Neural progenitor cell (in vitro differentiated cells): ENCODE measurements around the gene TMEM117. TPM values are rescaled to one million over a fixed set of nuclear protein-coding genes. Genes with fewer than 3 reads are reported as not detected.

ENCODE experiments used
- DNase-seq: peaks from one replicate; pipeline ENCODE4 v3.0.0-alpha.2; 2016; ENCODE audit warnings: low spot score
- H2AFZ ChIP-seq: fragments of 200-600 bp; sonication (generic); replicated peaks from 2 replicates; pipeline ENCODE4 v1.6.1; 2016; ENCODE audit warnings: antibody characterized with exemption
- H3F3A ChIP-seq: fragments of 200-600 bp; sonication (generic); 2 replicates; pipeline ENCODE4 v1.6.1; 2016; ENCODE audit warnings: antibody characterized with exemption, low read depth
- H3K27ac ChIP-seq: fragments of 200-600 bp; sonication (generic); 2 replicates; pipeline ENCODE4 v1.5.1; 2016; ENCODE audit warnings: mild to moderate bottlenecking
- H3K27me3 ChIP-seq: fragments of 200-600 bp; sonication (generic); 2 replicates; pipeline ENCODE4 v1.6.1; 2016; ENCODE audit warnings: mild to moderate bottlenecking, moderate library complexity
- H3K36me3 ChIP-seq: fragments of 200-600 bp; sonication (generic); 2 replicates; pipeline ENCODE4 v1.5.1; 2016
- H3K4me1 ChIP-seq: fragments of 200-600 bp; sonication (generic); 2 replicates; pipeline ENCODE4 v1.6.1; 2016; ENCODE audit warnings: mixed run types
- H3K4me2 ChIP-seq: fragments of 200-600 bp; sonication (generic); 2 replicates; pipeline ENCODE4 v1.6.1; 2016
- H3K4me3 ChIP-seq: fragments of 200-600 bp; sonication (generic); 2 replicates; pipeline ENCODE4 v1.5.1; 2016
- H3K79me2 ChIP-seq: fragments of 200-600 bp; sonication (generic); 2 replicates; pipeline ENCODE4 v1.6.1; 2016; ENCODE audit warnings: low read depth
- H3K9ac ChIP-seq: fragments of 200-600 bp; sonication (generic); 2 replicates; pipeline ENCODE4 v1.6.1; 2016
- H3K9me3 ChIP-seq: fragments of 200-600 bp; sonication (generic); 2 replicates; pipeline ENCODE4 v1.5.1; 2016; ENCODE audit warnings: low read depth
- H4K20me1 ChIP-seq: fragments of 200-600 bp; sonication (generic); 2 replicates; pipeline ENCODE4 v1.6.1; 2016; ENCODE audit warnings: low read depth
- H3K27ac Mint-ChIP-seq: 3 replicates; pipeline ENCODE4 v1.8.0; 2021; ENCODE audit warnings: mixed read lengths
- H3K27me3 Mint-ChIP-seq: 2 replicates; pipeline ENCODE4 v1.8.0; 2022; ENCODE audit warnings: low read depth, mild to moderate bottlenecking, inconsistent platforms, moderate library complexity, mixed read lengths; ENCODE audit not compliant: insufficient read depth
- H3K36me3 Mint-ChIP-seq: 3 replicates; pipeline ENCODE4 v1.8.0; 2021; ENCODE audit warnings: mixed read lengths
- H3K4me1 Mint-ChIP-seq: 3 replicates; pipeline ENCODE4 v1.8.0; 2021; ENCODE audit warnings: mixed read lengths
- H3K4me3 Mint-ChIP-seq: 3 replicates; pipeline ENCODE4 v1.8.0; 2021; ENCODE audit warnings: mild to moderate bottlenecking, moderate library complexity, mixed read lengths
- H3K9me3 Mint-ChIP-seq: 3 replicates; pipeline ENCODE4 v1.8.0; 2020; ENCODE audit warnings: mixed read lengths
- CTCF ChIP-seq: fragments of 200-600 bp; sonication (generic); IDR thresholded peaks from 2 replicates; pipeline ENCODE4 v1.5.1; 2017; ENCODE audit warnings: antibody characterized with exemption, mild to moderate bottlenecking
- EZH2 ChIP-seq: fragments of 200-600 bp; sonication (generic); IDR thresholded peaks from 2 replicates; pipeline ENCODE4 v1.6.1; 2017; ENCODE audit warnings: antibody characterized with exemption, mild to moderate bottlenecking, moderate library complexity
- EZH2phosphoT487 ChIP-seq: fragments of 200-600 bp; sonication (generic); IDR thresholded peaks from 2 replicates; pipeline ENCODE4 v1.6.1; 2017; ENCODE audit warnings: antibody characterized with exemption
- total RNA-seq: library from RNA; depleted of rRNA; stranded (reverse); fragments of >200 nt; gene quantifications from 2 replicates; pipeline ENCODE4 v1.2.3, GENCODE V29; 2015; ENCODE audit warnings: low replicate concordance

The TMEM117 gene
- total RNA-seq, 1 donor from 2014 or later = 1.6 TPM

- Histone ChIP-seq H3K27me3 (no peaks in the 10 kb centered on the region), H4K20me1 (no peaks in the 10 kb centered on the region), H2AFZ (no peak overlapping the region), H3K4me3 (no peak overlapping the region), H3K4me2 (no peak overlapping the region), H3K36me3 (no peaks in the 10 kb centered on the region), H3K9me3 (peaks cover 4% of the 10 kb centered on the region), H3K4me1 (no peaks in the 10 kb centered on the region), H3K79me2 (no peaks in the 10 kb centered on the region), H3F3A (no peaks in the 10 kb centered on the region), H3K27ac (no peak overlapping the region), H3K9ac (no peak overlapping the region)
- H3K4me1 Mint-ChIP-seq = peaks cover 6% of the 10 kb centered on the region
- no peak for TF ChIP-seq EZH2phosphoT487
- no peak for TF ChIP-seq CTCF
- TF ChIP-seq EZH2 = no peak
- no peaks in the 10 kb centered on the region for H3K36me3 Mint-ChIP-seq
- no peaks in the 10 kb centered on the region for H3K9me3 Mint-ChIP-seq
- no peak overlapping the region for H3K27ac Mint-ChIP-seq
- no peak overlapping the region for H3K4me3 Mint-ChIP-seq
- H3K27me3 Mint-ChIP-seq = no peaks in the 10 kb centered on the region
- no peak for DNase-seq
These were observed 142.7 kb downstream of the TMEM117 start for GRCh38 chr12:43978556-43978955.

GRCh38 chr12:43979450-43979849 is 143.6 kb downstream of the TMEM117 start:
- H3K36me3 ChIP-seq = no peaks in the 10 kb centered on the region
- no peaks in the 10 kb centered on the region for H3K4me1 ChIP-seq
- H3K27me3 ChIP-seq = no peaks in the 10 kb centered on the region
- Mint-ChIP-seq H3K36me3 (no peaks in the 10 kb centered on the region), H3K4me3 (no peak overlapping the region), H3K4me1 (peaks cover 6% of the 10 kb centered on the region), H3K27ac (no peak overlapping the region), H3K27me3 (no peaks in the 10 kb centered on the region), H3K9me3 (no peaks in the 10 kb centered on the region)
- H2AFZ ChIP-seq = no peak overlapping the region
- no peak overlapping the region for H3K4me2 ChIP-seq
- no peaks in the 10 kb centered on the region for H4K20me1 ChIP-seq
- no peak overlapping the region for H3K9ac ChIP-seq
- TF ChIP-seq EZH2 = no peak
- no peak for TF ChIP-seq CTCF
- TF ChIP-seq EZH2phosphoT487 = no peak
- no peaks in the 10 kb centered on the region for H3F3A ChIP-seq
- DNase-seq = no peak
- no peak overlapping the region for H3K27ac ChIP-seq
- H3K79me2 ChIP-seq = no peaks in the 10 kb centered on the region
- no peak overlapping the region for H3K4me3 ChIP-seq
- peaks cover 4% of the 10 kb centered on the region for H3K9me3 ChIP-seq

GRCh38 chr12:43980627-43981191 is 144.8 kb downstream of the TMEM117 start:
- Histone ChIP-seq H3K4me2 (no peak overlapping the region), H3K27ac (no peak overlapping the region), H3K36me3 (no peaks in the 10 kb centered on the region), H3K9ac (no peak overlapping the region), H3F3A (no peaks in the 10 kb centered on the region), H4K20me1 (no peaks in the 10 kb centered on the region), H3K27me3 (no peaks in the 10 kb centered on the region), H3K4me3 (no peak overlapping the region), H3K9me3 (peaks cover 4% of the 10 kb centered on the region), H3K79me2 (no peaks in the 10 kb centered on the region), H3K4me1 (no peaks in the 10 kb centered on the region), H2AFZ (no peak overlapping the region)
- Mint-ChIP-seq H3K4me3 (no peak overlapping the region), H3K36me3 (no peaks in the 10 kb centered on the region), H3K9me3 (no peaks in the 10 kb centered on the region), H3K4me1 (peaks cover 5% of the 10 kb centered on the region), H3K27me3 (no peaks in the 10 kb centered on the region), H3K27ac (no peak overlapping the region)
- no peak for DNase-seq
- TF ChIP-seq EZH2 (no peak), EZH2phosphoT487 (no peak), CTCF (no peak)
